GM21515 (cell line): ENCODE measurements around the gene ASB11.
"Not testable (repeated sequence)": the region's sequence is repeated elsewhere in the genome, so short reads cannot be mapped to it uniquely, and the experiment has no call there.

Experiments
- ATAC-seq: cut with Tn5 transposase; IDR thresholded peaks from one replicate; pipeline ENCODE4 v1.9.1; 2021; ENCODE audit not compliant: unreplicated experiment

ASB11 gene

GRCh38 chrX:15310117-15310516 lies 5.3 kb downstream of the ASB11 start:
- no peak for ATAC-seq

GRCh38 chrX:15305899-15306298 lies 9.5 kb downstream of the ASB11 start:
- ATAC-seq = not testable (repeated sequence)

- no peak for ATAC-seq
These were observed 13.5 kb downstream of the ASB11 start for GRCh38 chrX:15301924-15302323.

- no peak for ATAC-seq
These were observed 15.2 kb downstream of the ASB11 start for GRCh38 chrX:15299941-15300851.

- ATAC-seq = no peak
These were observed 16.7 kb downstream of the ASB11 start for GRCh38 chrX:15298780-15299179.

- no peak for ATAC-seq
These were observed 17.2 kb downstream of the ASB11 start for GRCh38 chrX:15298201-15298600.

- no peak for ATAC-seq
These were observed 22.0 kb downstream of the ASB11 start for GRCh38 chrX:15293451-15293850.

GRCh38 chrX:15292861-15293260 lies 22.6 kb downstream of the ASB11 start:
- no peak for ATAC-seq

- no peak for ATAC-seq
These were observed 37.8 kb downstream of the ASB11 start for GRCh38 chrX:15277604-15278003.

- no peak for ATAC-seq
These were observed 40.5 kb downstream of the ASB11 start for GRCh38 chrX:15274946-15275345.

GRCh38 chrX:15273275-15273674 lies 42.2 kb downstream of the ASB11 start:
- not testable (repeated sequence) for ATAC-seq

- ATAC-seq = no peak
These were observed 43.7 kb downstream of the ASB11 start for GRCh38 chrX:15271757-15272156.

GRCh38 chrX:15269618-15270521 lies 45.6 kb downstream of the ASB11 start, which contains the start of gene ASB9:
TSS of gene ASB9 (minus strand) at chrX:15270083. CDS start at chrX:15269874, 209 bp downstream.
- no peak for ATAC-seq

- ATAC-seq = no peak
These were observed 46.3 kb downstream of the ASB11 start for GRCh38 chrX:15269120-15269519.

- ATAC-seq = no peak
These were observed 60.6 kb downstream of the ASB11 start for GRCh38 chrX:15254852-15255251.

GRCh38 chrX:15245896-15246295 lies 69.5 kb downstream of the ASB11 start:
- ATAC-seq = no peak

GRCh38 chrX:15244421-15244820 lies 71.0 kb downstream of the ASB11 start:
- ATAC-seq = no peak

GRCh38 chrX:15242899-15243555 lies 72.4 kb downstream of the ASB11 start:
- ATAC-seq = no peak

- ATAC-seq = no peak
These were observed 74.1 kb downstream of the ASB11 start for GRCh38 chrX:15241301-15241700.

GRCh38 chrX:15240414-15240813 lies 75.0 kb downstream of the ASB11 start:
- ATAC-seq = no peak

- ATAC-seq = no peak
These were observed 79.3 kb downstream of the ASB11 start for GRCh38 chrX:15236146-15236545.
